Caco-2 (cell line): ENCODE measurements around the gene IDUA. TPM values are rescaled to one million over a fixed set of nuclear protein-coding genes. Genes with fewer than 3 reads are reported as not detected.

Experiments used
- BruUV-seq: library from RNA; stranded (reverse); fragments of 400-500 nt; replicated peaks from 2 replicates; lab custom pipeline; 2021; lab: Mats Ljungman, UMichigan
- CTCF ChIA-PET: fragments of 300-600 bp; sonication (Branson Sonifier 250); formaldehyde crosslinking; loops from one replicate; lab custom pipeline; 2022; ENCODE audit warnings: antibody characterized with exemption; lab: Charles Lee
- POLR2A ChIA-PET: fragments of 300-600 bp; sonication (Branson Sonifier 250); formaldehyde crosslinking; loops from one replicate; lab custom pipeline; 2022; ENCODE audit warnings: antibody characterized with exemption; lab: Charles Lee
- DNase-seq, 2 experiments: peaks; one replicate each; pipeline versions ENCODE4 v3.0.0 to v3.0.0-alpha.2; 2020 to 2022
- H3K27me3 ChIP-seq: replicated peaks from 2 replicates; pipeline ENCODE4 v1.6.0; 2011; ENCODE audit warnings: low read length; ENCODE audit not compliant: control insufficient read depth, insufficient read depth
- H3K36me3 ChIP-seq: 2 replicates; pipeline ENCODE4 v1.5.1; 2011; ENCODE audit warnings: low read length; ENCODE audit not compliant: control insufficient read depth, insufficient read depth
- H3K4me1 ChIP-seq: fragments of 250-450 bp; sonication (Bioruptor Pico); 2 replicates; pipeline ENCODE4 v1.5.1; 2020; ENCODE audit warnings: mild to moderate bottlenecking
- H3K4me3 ChIP-seq: 2 replicates; pipeline ENCODE4 v1.5.1; 2011; ENCODE audit warnings: low read depth, mild to moderate bottlenecking, control low read depth, low read length
- H3K9me3 ChIP-seq: fragments of 250-450 bp; sonication (Bioruptor Pico); 2 replicates; pipeline ENCODE4 v1.5.1; 2020; ENCODE audit warnings: mild to moderate bottlenecking, moderate library complexity
- H3K27ac Mint-ChIP-seq: one replicate; pipeline ENCODE4 v1.8.0; 2022; ENCODE audit warnings: mixed read lengths; ENCODE audit not compliant: unreplicated experiment
- H3K27me3 Mint-ChIP-seq: one replicate; pipeline ENCODE4 v1.8.0; 2022; ENCODE audit warnings: mixed read lengths; ENCODE audit not compliant: insufficient read depth, unreplicated experiment
- H3K36me3 Mint-ChIP-seq: one replicate; pipeline ENCODE4 v1.8.0; 2022; ENCODE audit warnings: mild to moderate bottlenecking, mixed read lengths; ENCODE audit not compliant: insufficient read depth, unreplicated experiment
- H3K4me1 Mint-ChIP-seq: one replicate; pipeline ENCODE4 v1.8.0; 2022; ENCODE audit warnings: low read depth, mixed read lengths; ENCODE audit not compliant: unreplicated experiment
- H3K4me3 Mint-ChIP-seq: one replicate; pipeline ENCODE4 v1.8.0; 2022; ENCODE audit warnings: mild to moderate bottlenecking, moderate library complexity, mixed read lengths; ENCODE audit not compliant: unreplicated experiment
- H3K9me3 Mint-ChIP-seq: one replicate; pipeline ENCODE4 v1.8.0; 2022; ENCODE audit warnings: mixed read lengths; ENCODE audit not compliant: unreplicated experiment
- CTCF ChIP-seq, 2 experiments: fragments of 200-600 bp in 1 of 2; IDR thresholded peaks; 1 replicate in 1 of 2; 2 replicates in 1 of 2; pipeline versions ENCODE4 v1.5.1 to v1.8.0; 2011 to 2022; ENCODE audit warnings: antibody characterized with exemption in 1 of 2, control low read depth in 1 of 2, inconsistent platforms in 1 of 2, low read depth in 1 of 2, low read length in 1 of 2, mild to moderate bottlenecking in 1 of 2, moderate library complexity in 1 of 2; ENCODE audit not compliant: insufficient read depth in 1 of 2, severe bottlenecking in 1 of 2, unreplicated experiment in 1 of 2
- intact Hi-C: fragments of 100-400 bp; cut with micrococcal nuclease; formaldehyde crosslinking; loops from one replicate; pipeline ENCODE4 v1.10.0; 2022; ENCODE audit not compliant: unreplicated experiment
- total RNA-seq: library from RNA; stranded (reverse); gene quantifications from 2 replicates; pipeline ENCODE4 v1.2.3, GENCODE V29; 2022

The IDUA gene
- total RNA-seq, 1 experiment from 2014 or later, result 26.9 TPM

DNA sequence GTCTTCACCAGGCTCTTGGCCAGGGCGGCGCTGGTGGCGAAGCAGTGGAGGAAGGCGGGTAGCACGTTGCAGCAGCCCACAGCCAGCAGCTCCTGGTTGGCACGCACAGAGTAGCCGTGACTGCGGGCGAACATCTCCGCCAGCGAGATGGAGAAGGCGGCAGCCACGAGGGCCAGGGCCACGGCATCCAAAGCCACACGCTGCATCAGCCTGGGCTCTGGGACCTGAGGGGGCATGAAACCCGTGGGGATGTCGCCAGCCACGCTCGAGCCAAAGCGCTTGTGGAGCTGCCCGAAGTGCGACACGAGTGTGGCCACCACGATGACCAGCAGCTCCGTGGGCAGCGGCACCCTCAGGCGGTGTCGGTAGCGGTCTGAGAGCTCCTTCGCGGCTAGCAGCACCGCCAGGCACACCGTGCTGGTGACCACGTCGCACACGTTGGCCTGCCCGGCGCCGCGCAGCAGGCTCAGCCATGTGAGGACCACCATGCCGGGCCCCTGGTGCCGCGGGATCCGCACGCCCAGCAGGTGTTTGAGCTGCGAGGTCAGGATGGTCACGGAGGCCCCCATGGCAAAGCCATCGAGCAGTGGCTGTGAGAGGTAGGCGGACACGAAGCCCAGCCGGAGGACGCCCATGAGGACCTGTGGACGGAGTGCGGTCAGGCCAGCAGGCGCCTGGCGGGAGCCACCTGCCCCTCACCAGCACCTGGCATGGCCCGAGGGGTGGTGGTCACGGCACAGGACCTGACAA, 3.1 kb downstream of the IDUA start:
- H3K4me1 ChIP-seq, result peaks cover 49% of the 10 kb centered on the region
- no peaks in the 10 kb centered on the region for H3K9me3 Mint-ChIP-seq
- TF ChIP-seq CTCF (IDR thresholded peaks at IDR 0.05; ENCODE audit: insufficient read depth in 1 of 2, low read depth in 1 of 2, low read length in 1 of 2, severe bottlenecking in 1 of 2, unreplicated experiment in 1 of 2), result no peak
- no peaks in the 10 kb centered on the region for H3K27me3 ChIP-seq
- intact Hi-C loops, result loop anchor here (5.0 kb wide), 1 partner anchor 58 kb away; the partner anchor contains the start of genes GAK and TMEM175
- H3K9me3 ChIP-seq, result no peaks in the 10 kb centered on the region
- H3K4me3 Mint-ChIP-seq, result no peak overlapping the region
- H3K36me3 ChIP-seq, result no peaks in the 10 kb centered on the region; the same call in 1 of the 2 replicates
- ChIA-PET CTCF (no interaction called here), POLR2A (no interaction called here)
- H3K27me3 Mint-ChIP-seq, result no peaks in the 10 kb centered on the region
- no peak overlapping the region for H3K4me3 ChIP-seq
- no TSS peak for BruUV-seq
- peaks cover 35% of the 10 kb centered on the region for H3K36me3 Mint-ChIP-seq
- DNase-seq, result no peak
- no peak overlapping the region for H3K27ac Mint-ChIP-seq
- H3K4me1 Mint-ChIP-seq, result no peaks in the 10 kb centered on the region

- BruUV-seq, result no TSS peak
- Histone ChIP-seq H3K36me3 (no peaks in the 10 kb centered on the region; the same call in 1 of the 2 replicates), H3K9me3 (no peaks in the 10 kb centered on the region), H3K4me3 (no peak overlapping the region), H3K27me3 (no peaks in the 10 kb centered on the region), H3K4me1 (peaks cover 45% of the 10 kb centered on the region)
- Mint-ChIP-seq H3K9me3 (no peaks in the 10 kb centered on the region), H3K27ac (no peak overlapping the region), H3K36me3 (peaks cover 28% of the 10 kb centered on the region), H3K4me1 (no peaks in the 10 kb centered on the region), H3K4me3 (no peak overlapping the region), H3K27me3 (no peaks in the 10 kb centered on the region)
- intact Hi-C loops, result loop anchor here (5.0 kb wide), 1 partner anchor 59 kb away; the partner anchor contains the start of genes GAK and TMEM175
- ChIA-PET CTCF (no interaction called here), POLR2A (no interaction called here)
- no peak for DNase-seq
- no peak for TF ChIP-seq CTCF (IDR thresholded peaks at IDR 0.05; ENCODE audit: insufficient read depth in 1 of 2, low read depth in 1 of 2, low read length in 1 of 2, severe bottlenecking in 1 of 2, unreplicated experiment in 1 of 2)
Observed at GRCh38 chr4:990746-991367, 4.0 kb downstream of the IDUA start.

GRCh38 chr4:991451-992296, 4.8 kb downstream of the IDUA start:
- CTCF ChIA-PET, result interaction anchor here (1.5 kb wide), 1 partner anchor 59 kb away, joined by 3 read pairs; the partner anchor contains the start of genes GAK and TMEM175
- H3K4me1 Mint-ChIP-seq, result no peaks in the 10 kb centered on the region

More at GRCh38 chr4:991451-992296, 4.8 kb downstream of the IDUA start:
- Mint-ChIP-seq H3K27me3 (no peaks in the 10 kb centered on the region), H3K4me3 (peak overlapping the region; percentile 71), H3K36me3 (peaks cover 23% of the 10 kb centered on the region), H3K9me3 (no peaks in the 10 kb centered on the region), H3K27ac (peak overlapping the region; percentile 88)
- POLR2A ChIA-PET, result interaction anchor here (0.9 kb wide), 1 partner anchor 60 kb away, joined by 5 read pairs; the partner anchor contains the start of genes GAK and TMEM175
- Histone ChIP-seq H3K4me1 (peaks cover 48% of the 10 kb centered on the region), H3K27me3 (no peaks in the 10 kb centered on the region), H3K36me3 (no peaks in the 10 kb centered on the region; the same call in 1 of the 2 replicates), H3K9me3 (no peaks in the 10 kb centered on the region), H3K4me3 (peak overlapping the region; percentile 11; the same call in 1 of the 2 replicates)
- no TSS peak for BruUV-seq
- intact Hi-C loops, result loop anchor here (5.0 kb wide), 1 partner anchor 59 kb away; the partner anchor contains the start of genes GAK and TMEM175
- no peak for TF ChIP-seq CTCF (IDR thresholded peaks at IDR 0.05; ENCODE audit: insufficient read depth in 1 of 2, low read depth in 1 of 2, low read length in 1 of 2, severe bottlenecking in 1 of 2, unreplicated experiment in 1 of 2)
- no peak for DNase-seq
